ENCODE results near the gene AP2A1. TPM values are rescaled to one million over a fixed set of nuclear protein-coding genes. Genes with fewer than 3 reads are reported as not detected.

Gene AP2A1
- total and polyA plus RNA-seq, 2 of the 13 experiments (the other 11 are each of a cell fraction or from before 2014, with no cell fraction given): 22.7 to 39.7 TPM

GRCh38 chr19:49850487-49851342, 83.9 kb downstream of the AP2A1 start, which contains the start of gene PTOV1 (continued):
- TF ChIP-seq, protein P1, sequence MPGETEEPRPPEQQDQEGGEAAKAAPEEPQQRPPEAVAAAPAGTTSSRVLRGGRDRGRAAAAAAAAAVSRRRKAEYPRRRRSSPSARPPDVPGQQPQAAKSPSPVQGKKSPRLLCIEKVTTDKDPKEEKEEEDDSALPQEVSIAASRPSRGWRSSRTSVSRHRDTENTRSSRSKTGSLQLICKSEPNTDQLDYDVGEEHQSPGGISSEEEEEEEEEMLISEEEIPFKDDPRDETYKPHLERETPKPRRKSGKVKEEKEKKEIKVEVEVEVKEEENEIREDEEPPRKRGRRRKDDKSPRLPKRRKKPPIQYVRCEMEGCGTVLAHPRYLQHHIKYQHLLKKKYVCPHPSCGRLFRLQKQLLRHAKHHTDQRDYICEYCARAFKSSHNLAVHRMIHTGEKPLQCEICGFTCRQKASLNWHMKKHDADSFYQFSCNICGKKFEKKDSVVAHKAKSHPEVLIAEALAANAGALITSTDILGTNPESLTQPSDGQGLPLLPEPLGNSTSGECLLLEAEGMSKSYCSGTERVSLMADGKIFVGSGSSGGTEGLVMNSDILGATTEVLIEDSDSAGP (CRISPR knock-in tag; IDR thresholded peaks at IDR 0.05; ENCODE audit: borderline replicate concordance): peak; percentile 49
- TF ChIP-seq ZNF615 (CRISPR knock-in tag; IDR thresholded peaks at IDR 0.05; ENCODE audit: borderline replicate concordance) (no peak), NR2F2 (IDR thresholded peaks at IDR 0.05; ENCODE audit: borderline replicate concordance, low read depth) (peak; percentile 41; the same call in 1 of the 2 replicates), SOX6 (IDR thresholded peaks at IDR 0.05) (no peak), SOX6 (CRISPR knock-in tag; IDR thresholded peaks at IDR 0.05) (peak; percentile 41; the same call in 1 of the 2 replicates), ZSCAN9 (CRISPR knock-in tag; IDR thresholded peaks at IDR 0.05; ENCODE audit: borderline replicate concordance) (0 out of 2 replicates have a peak, but pooled peaks have one; percentile 20), DRAP1 (CRISPR knock-in tag; IDR thresholded peaks at IDR 0.05) (peak; percentile 46), SMARCC2 (IDR thresholded peaks at IDR 0.05) (no peak), ZNF33B (CRISPR knock-in tag; IDR thresholded peaks at IDR 0.05) (peak; percentile 63; the same call in 1 of the 2 replicates), KMT2A (CRISPR knock-in tag; IDR thresholded peaks at IDR 0.05) (0 out of 2 replicates have a peak, but pooled peaks have one; percentile 13), ZNF772 (CRISPR knock-in tag; IDR thresholded peaks at IDR 0.05) (peak; percentile 90), NFKB2 (CRISPR knock-in tag; IDR thresholded peaks at IDR 0.05; ENCODE audit: borderline replicate concordance) (peak; percentile 52; the same call in 1 of the 2 replicates), ZNF205 (CRISPR knock-in tag; IDR thresholded peaks at IDR 0.05) (no peak), ZNF713 (CRISPR knock-in tag; IDR thresholded peaks at IDR 0.05) (no peak), JUND (CRISPR knock-in tag; IDR thresholded peaks at IDR 0.05) (no peak), RNF219 (CRISPR knock-in tag; IDR thresholded peaks at IDR 0.05) (no peak), FOXK2 (IDR thresholded peaks at IDR 0.05) (peak; percentile 74), PHF5A (CRISPR knock-in tag; IDR thresholded peaks at IDR 0.05; ENCODE audit: low read depth, unreplicated experiment) (peak; percentile 24)
- TF ChIP-seq, protein P2, sequence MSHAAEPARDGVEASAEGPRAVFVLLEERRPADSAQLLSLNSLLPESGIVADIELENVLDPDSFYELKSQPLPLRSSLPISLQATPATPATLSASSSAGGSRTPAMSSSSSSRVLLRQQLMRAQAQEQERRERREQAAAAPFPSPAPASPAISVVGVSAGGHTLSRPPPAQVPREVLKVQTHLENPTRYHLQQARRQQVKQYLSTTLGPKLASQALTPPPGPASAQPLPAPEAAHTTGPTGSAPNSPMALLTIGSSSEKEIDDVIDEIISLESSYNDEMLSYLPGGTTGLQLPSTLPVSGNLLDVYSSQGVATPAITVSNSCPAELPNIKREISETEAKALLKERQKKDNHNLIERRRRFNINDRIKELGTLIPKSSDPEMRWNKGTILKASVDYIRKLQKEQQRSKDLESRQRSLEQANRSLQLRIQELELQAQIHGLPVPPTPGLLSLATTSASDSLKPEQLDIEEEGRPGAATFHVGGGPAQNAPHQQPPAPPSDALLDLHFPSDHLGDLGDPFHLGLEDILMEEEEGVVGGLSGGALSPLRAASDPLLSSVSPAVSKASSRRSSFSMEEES (CRISPR knock-in tag; IDR thresholded peaks at IDR 0.05): 0 out of 2 replicates have a peak, but pooled peaks have one; percentile 38
- TF ChIP-seq, protein P3, sequence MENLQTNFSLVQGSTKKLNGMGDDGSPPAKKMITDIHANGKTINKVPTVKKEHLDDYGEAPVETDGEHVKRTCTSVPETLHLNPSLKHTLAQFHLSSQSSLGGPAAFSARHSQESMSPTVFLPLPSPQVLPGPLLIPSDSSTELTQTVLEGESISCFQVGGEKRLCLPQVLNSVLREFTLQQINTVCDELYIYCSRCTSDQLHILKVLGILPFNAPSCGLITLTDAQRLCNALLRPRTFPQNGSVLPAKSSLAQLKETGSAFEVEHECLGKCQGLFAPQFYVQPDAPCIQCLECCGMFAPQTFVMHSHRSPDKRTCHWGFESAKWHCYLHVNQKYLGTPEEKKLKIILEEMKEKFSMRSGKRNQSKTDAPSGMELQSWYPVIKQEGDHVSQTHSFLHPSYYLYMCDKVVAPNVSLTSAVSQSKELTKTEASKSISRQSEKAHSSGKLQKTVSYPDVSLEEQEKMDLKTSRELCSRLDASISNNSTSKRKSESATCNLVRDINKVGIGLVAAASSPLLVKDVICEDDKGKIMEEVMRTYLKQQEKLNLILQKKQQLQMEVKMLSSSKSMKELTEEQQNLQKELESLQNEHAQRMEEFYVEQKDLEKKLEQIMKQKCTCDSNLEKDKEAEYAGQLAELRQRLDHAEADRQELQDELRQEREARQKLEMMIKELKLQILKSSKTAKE (CRISPR knock-in tag; IDR thresholded peaks at IDR 0.05; ENCODE audit: borderline replicate concordance): no peak
